ENCODE measurements around the gene DDI2. TPM values are rescaled to one million over a fixed set of nuclear protein-coding genes. Genes with fewer than 3 reads are reported as not detected.

The DDI2 gene
- total RNA-seq, 1 donor from 2014 or later: 23.3 TPM

DNA sequence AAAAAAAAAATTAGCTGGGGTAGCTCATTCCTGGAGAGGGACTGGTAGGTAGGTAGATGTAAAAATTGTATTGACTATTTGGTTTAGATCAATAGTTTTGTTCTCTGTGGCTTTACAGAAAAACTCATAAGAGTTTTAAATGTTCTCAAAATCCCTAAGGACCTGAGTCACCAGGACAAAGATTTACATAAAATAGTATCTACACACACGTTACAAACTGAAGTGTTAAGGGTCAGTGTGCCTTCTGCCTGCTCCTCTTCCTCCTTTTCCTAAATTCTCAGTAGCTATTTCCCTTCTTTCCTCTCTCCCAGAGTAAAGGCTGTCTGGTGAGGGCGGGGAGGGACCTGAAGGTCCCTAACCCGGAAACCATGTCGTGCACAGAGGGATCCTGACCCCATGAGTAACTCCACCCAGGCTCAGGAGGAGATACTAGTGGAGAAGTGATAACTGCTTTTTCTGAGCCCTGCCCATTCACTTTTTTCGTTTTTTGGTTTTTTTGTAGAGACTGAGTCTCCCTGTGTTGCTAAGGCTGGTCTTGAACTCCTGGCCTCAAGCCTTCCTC is 74.9 kb downstream of the DDI2 start:
- no peaks in the 10 kb centered on the region for H3K9me3 ChIP-seq (ENCODE audit: low read depth)
- Mint-ChIP-seq H3K36me3 (peaks cover 21% of the 10 kb centered on the region), H3K9me3 (no peaks in the 10 kb centered on the region), H3K4me1 (no peaks in the 10 kb centered on the region), H3K27ac (no peak overlapping the region), H3K4me3 (no peak overlapping the region), H3K27me3 (ENCODE audit: insufficient read depth, low read depth) (no peaks in the 10 kb centered on the region)
- no peak overlapping the region for H3K9ac ChIP-seq
- H3K27ac ChIP-seq: no peak overlapping the region
- peaks cover 12% of the 10 kb centered on the region for H4K20me1 ChIP-seq (ENCODE audit: low read depth)
- no peaks in the 10 kb centered on the region for H3K27me3 ChIP-seq
- no peak overlapping the region for H3K4me3 ChIP-seq
- H3K79me2 ChIP-seq (ENCODE audit: low read depth): peaks cover 78% of the 10 kb centered on the region
- peaks cover 5% of the 10 kb centered on the region for H3F3A ChIP-seq (ENCODE audit: low read depth)
- no peaks in the 10 kb centered on the region for H3K4me1 ChIP-seq
- H2AFZ ChIP-seq (replicated peaks): no peak overlapping the region
- no peak for DNase-seq (ENCODE audit: low spot score)
- no peak overlapping the region for H3K4me2 ChIP-seq
- TF ChIP-seq, protein P1, sequence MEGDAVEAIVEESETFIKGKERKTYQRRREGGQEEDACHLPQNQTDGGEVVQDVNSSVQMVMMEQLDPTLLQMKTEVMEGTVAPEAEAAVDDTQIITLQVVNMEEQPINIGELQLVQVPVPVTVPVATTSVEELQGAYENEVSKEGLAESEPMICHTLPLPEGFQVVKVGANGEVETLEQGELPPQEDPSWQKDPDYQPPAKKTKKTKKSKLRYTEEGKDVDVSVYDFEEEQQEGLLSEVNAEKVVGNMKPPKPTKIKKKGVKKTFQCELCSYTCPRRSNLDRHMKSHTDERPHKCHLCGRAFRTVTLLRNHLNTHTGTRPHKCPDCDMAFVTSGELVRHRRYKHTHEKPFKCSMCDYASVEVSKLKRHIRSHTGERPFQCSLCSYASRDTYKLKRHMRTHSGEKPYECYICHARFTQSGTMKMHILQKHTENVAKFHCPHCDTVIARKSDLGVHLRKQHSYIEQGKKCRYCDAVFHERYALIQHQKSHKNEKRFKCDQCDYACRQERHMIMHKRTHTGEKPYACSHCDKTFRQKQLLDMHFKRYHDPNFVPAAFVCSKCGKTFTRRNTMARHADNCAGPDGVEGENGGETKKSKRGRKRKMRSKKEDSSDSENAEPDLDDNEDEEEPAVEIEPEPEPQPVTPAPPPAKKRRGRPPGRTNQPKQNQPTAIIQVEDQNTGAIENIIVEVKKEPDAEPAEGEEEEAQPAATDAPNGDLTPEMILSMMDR (IDR thresholded peaks at IDR 0.05): no peak
- TF ChIP-seq EZH2 (IDR thresholded peaks at IDR 0.05) (no peak), EZH2phosphoT487 (IDR thresholded peaks at IDR 0.05) (no peak)
- H3K36me3 ChIP-seq: no peaks in the 10 kb centered on the region

DNA sequence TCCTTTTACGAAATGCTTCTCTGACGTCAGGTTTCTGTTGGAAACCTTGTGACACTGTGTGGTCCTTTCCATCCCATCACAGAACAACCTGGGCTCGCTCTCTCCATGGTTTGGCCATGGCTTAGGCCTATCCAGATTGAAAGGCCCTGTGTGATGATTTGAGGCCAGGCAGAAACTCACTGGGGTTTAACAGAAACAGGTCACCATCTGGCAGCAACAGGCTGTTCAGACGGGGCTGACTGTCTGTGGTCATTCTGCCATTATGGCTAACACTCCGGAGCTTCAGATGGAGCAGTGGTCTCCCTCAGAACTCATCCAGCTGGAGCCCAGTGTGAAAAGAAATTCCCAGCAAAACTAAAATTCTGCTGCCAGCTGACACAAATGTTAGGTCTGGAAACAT is 76.1 kb downstream of the DDI2 start:
- Histone ChIP-seq H3K9ac (no peak overlapping the region), H3K27me3 (no peaks in the 10 kb centered on the region), H3K36me3 (no peaks in the 10 kb centered on the region), H2AFZ (replicated peaks) (no peak overlapping the region), H3K4me2 (no peak overlapping the region), H3K79me2 (ENCODE audit: low read depth) (peaks cover 66% of the 10 kb centered on the region), H3K27ac (no peak overlapping the region), H3K9me3 (ENCODE audit: low read depth) (no peaks in the 10 kb centered on the region), H4K20me1 (ENCODE audit: low read depth) (peaks cover 12% of the 10 kb centered on the region), H3F3A (ENCODE audit: low read depth) (peaks cover 6% of the 10 kb centered on the region), H3K4me3 (no peak overlapping the region), H3K4me1 (no peaks in the 10 kb centered on the region)
- DNase-seq (ENCODE audit: low spot score): no peak
- Mint-ChIP-seq H3K9me3 (no peaks in the 10 kb centered on the region), H3K4me1 (no peaks in the 10 kb centered on the region), H3K36me3 (peaks cover 15% of the 10 kb centered on the region), H3K4me3 (no peak overlapping the region), H3K27me3 (ENCODE audit: insufficient read depth, low read depth) (no peaks in the 10 kb centered on the region), H3K27ac (no peak overlapping the region)
- TF ChIP-seq, protein P1 (IDR thresholded peaks at IDR 0.05): no peak
- TF ChIP-seq EZH2phosphoT487 (IDR thresholded peaks at IDR 0.05) (no peak), EZH2 (IDR thresholded peaks at IDR 0.05) (no peak)

DNA sequence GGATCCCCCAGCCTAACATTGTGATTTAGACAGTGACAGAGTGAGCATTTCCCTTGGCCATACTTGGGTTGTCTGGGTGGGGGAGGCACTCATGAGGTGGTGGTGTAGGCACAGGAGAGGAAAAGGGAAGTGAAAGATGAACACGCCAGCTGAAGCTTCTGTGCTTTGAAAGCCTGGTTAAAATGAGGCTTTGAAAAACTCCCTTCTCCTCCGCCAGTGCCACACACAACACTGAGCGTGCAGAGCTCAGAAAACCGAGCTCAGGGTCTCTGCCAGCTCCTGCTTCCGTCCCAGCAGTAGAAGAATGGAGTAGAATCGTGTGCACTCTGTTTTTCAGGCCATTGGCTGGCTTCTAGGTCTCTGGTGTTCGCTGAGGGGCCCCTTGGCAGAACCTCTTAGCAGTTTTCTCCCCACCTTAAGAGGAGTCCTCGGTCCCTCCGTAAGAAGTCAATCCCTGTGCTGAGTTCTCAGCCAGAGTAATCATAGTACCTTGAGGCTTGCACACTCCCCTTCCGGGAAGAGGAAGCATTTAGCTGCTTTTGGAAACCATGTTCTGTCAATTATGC is 79.8 kb downstream of the DDI2 start:
- peaks cover 16% of the 10 kb centered on the region for H4K20me1 ChIP-seq (ENCODE audit: low read depth)
- TF ChIP-seq EZH2 (IDR thresholded peaks at IDR 0.05) (no peak), EZH2phosphoT487 (IDR thresholded peaks at IDR 0.05) (no peak)
- TF ChIP-seq, protein P1 (IDR thresholded peaks at IDR 0.05): no peak
- no peaks in the 10 kb centered on the region for H3K27me3 ChIP-seq
- no peaks in the 10 kb centered on the region for H3K36me3 ChIP-seq
- no peaks in the 10 kb centered on the region for H3K27me3 Mint-ChIP-seq (ENCODE audit: insufficient read depth, low read depth)
- no peaks in the 10 kb centered on the region for H3K9me3 Mint-ChIP-seq
- H3K4me3 Mint-ChIP-seq: no peak overlapping the region
- no peak overlapping the region for H2AFZ ChIP-seq (replicated peaks)
- peaks cover 6% of the 10 kb centered on the region for H3F3A ChIP-seq (ENCODE audit: low read depth)
- no peak for DNase-seq (ENCODE audit: low spot score)
- peaks cover 2% of the 10 kb centered on the region for H3K4me1 Mint-ChIP-seq
- no peak overlapping the region for H3K27ac ChIP-seq
- H3K9ac ChIP-seq: no peak overlapping the region
- H3K27ac Mint-ChIP-seq: peak overlapping the region; percentile 72
- H3K36me3 Mint-ChIP-seq: peaks cover 10% of the 10 kb centered on the region
- no peak overlapping the region for H3K4me2 ChIP-seq
- H3K4me1 ChIP-seq: no peaks in the 10 kb centered on the region
- H3K4me3 ChIP-seq: no peak overlapping the region
- peaks cover 55% of the 10 kb centered on the region for H3K79me2 ChIP-seq (ENCODE audit: low read depth)
- no peaks in the 10 kb centered on the region for H3K9me3 ChIP-seq (ENCODE audit: low read depth)
